GM12864 (cell line): ENCODE results near the gene HORMAD2.

ENCODE experiments used
- DNase-seq: peaks from one replicate; pipeline ENCODE4 v3.0.0-alpha.2; 2011; ENCODE audit warnings: low read depth
- H3K4me3 ChIP-seq: 2 replicates; pipeline ENCODE4 v1.5.1; 2011; ENCODE audit warnings: mild to moderate bottlenecking, low read depth, low read length, control low read depth
- TF ChIP-seq, protein P1 (sequence below): IDR thresholded peaks from 2 replicates; pipeline ENCODE4 v1.5.1; 2011; ENCODE audit warnings: low read depth, mild to moderate bottlenecking, moderate library complexity, low read length, control low read depth, inconsistent platforms; ENCODE audit errors: missing control alignments

HORMAD2 gene

DNA sequence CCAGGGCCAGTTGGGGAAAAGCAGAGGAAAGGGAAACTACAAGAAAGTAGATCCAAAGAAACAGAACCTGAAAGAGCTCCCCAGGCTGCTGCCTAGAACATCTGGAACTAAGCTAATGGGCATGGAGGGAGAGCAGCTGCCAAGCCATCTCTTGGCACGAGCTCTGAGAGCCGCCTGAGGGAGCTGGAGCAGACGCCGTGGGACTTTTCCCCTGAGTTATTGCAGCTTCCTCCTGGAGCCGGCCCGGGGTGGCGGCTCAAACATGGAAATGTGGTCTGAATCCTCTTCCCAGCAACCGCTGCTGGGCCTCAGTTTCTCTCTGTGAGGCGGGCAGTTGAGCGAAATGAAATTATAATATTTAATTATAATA, 124.5 kb downstream of the HORMAD2 start:
- TF ChIP-seq, protein P1, sequence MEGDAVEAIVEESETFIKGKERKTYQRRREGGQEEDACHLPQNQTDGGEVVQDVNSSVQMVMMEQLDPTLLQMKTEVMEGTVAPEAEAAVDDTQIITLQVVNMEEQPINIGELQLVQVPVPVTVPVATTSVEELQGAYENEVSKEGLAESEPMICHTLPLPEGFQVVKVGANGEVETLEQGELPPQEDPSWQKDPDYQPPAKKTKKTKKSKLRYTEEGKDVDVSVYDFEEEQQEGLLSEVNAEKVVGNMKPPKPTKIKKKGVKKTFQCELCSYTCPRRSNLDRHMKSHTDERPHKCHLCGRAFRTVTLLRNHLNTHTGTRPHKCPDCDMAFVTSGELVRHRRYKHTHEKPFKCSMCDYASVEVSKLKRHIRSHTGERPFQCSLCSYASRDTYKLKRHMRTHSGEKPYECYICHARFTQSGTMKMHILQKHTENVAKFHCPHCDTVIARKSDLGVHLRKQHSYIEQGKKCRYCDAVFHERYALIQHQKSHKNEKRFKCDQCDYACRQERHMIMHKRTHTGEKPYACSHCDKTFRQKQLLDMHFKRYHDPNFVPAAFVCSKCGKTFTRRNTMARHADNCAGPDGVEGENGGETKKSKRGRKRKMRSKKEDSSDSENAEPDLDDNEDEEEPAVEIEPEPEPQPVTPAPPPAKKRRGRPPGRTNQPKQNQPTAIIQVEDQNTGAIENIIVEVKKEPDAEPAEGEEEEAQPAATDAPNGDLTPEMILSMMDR, result no peak
- H3K4me3 ChIP-seq, result no peak overlapping the region
- DNase-seq, result no peak

DNA sequence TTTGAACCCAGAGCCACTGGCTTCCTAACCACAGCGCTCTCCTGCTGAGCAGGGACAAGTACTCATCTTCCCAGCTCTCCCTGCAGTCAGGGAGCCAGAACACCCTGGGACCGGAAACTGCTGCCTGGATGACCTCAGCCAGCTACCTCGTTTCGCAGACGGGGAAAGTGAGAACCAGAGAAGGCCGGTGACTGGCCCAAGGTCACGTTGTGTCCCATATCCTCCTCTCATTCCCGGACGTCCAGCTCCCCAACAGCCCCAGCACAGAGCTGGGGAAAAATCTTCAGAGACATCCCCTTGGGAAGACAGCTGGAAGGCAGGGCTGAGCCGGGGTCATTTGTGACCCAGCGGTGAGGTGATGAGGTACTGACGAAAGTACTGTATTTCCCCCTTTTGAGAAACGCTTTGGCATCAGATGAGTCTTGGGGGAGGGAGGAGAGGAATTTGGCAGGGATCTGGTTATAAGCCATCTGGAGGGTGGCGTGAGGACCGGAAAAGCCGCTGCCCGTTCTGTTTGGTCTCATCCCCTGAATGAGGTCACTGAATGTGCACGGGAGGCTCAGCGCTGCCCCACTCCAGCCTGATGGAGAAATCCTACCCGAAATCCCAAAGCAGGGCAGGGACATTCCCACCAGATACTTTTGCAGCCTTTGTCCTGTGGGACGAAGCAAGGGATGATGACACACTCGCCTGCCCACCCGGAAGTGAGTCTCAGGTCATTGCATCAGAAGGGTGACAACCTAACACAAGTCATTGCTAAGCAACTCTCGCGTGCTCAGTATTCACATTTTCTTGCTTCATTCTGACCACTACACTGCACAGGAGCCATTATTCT, 125.2 kb downstream of the HORMAD2 start:
- H3K4me3 ChIP-seq, result no peak overlapping the region
- TF ChIP-seq, protein P1, result no peak
- DNase-seq, result no peak

DNA sequence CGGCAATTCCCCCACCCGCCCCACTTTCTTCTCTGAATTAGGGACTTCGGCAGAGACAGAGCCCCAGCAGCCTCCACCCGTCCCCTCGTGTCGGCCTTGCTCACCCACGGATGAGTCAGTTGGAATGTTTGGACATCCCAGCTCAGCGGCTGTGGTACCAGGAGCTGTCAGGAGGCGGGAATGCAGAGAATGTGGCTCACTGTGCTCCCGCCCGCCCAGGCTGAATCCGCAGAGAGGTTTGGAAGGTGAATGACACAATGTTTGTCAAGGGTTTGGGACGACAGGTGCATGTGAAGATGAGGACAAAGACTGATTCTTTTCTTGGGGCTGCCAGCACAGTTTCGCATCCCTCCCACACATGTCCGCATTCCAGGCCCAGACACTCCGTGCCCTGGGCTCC, 126.7 kb downstream of the HORMAD2 start:
- H3K4me3 ChIP-seq, result no peak overlapping the region
- TF ChIP-seq, protein P1, result no peak
- DNase-seq, result no peak

DNA sequence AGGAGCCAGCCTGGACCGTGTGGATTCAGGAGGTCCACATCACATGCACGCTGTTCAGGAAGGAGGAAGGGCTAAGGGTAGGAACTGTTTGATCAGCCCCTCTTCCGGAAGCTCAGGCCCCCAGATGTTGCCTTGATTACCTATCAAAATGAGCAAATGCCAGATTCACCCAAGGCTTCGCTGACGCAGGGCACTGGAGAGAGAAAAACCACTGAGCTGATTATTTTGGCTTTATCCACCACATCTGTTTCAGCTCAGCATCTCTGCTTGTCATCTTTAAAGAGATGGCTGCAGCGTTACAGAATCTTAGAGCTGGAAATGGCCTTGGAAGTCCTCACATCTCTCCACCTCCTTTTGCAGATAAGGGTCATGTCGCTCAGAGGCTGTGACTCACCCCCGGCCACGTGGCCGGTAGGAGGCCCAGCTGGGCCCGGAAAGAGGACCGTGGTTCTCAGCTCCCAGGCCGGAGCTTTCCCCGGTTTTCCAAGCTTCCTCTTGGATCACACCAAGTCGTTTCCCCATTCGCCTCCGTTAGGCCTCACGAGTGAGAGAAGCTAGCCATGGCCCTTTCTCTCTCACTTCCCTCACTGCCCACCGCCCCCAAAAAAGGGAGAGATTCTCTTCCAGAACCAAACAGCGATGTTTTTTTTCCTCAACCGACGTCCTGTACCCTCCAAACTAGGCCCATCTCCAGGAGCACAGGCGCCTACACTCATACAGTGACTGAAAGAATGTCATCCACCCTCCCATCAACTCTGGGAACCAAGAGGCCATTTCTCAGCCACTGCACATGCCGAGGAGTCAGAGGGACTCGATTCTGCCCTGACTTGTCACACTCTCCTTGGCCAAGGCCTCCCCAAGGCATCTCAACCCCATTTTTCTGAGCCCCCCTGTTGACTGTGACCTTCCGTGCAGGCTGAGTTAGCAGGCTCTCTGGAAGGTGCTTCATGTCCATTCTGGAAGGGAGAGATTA, 128.7 kb downstream of the HORMAD2 start:
- no peak for DNase-seq
- TF ChIP-seq, protein P1, result no peak
- H3K4me3 ChIP-seq, result no peak overlapping the region

DNA sequence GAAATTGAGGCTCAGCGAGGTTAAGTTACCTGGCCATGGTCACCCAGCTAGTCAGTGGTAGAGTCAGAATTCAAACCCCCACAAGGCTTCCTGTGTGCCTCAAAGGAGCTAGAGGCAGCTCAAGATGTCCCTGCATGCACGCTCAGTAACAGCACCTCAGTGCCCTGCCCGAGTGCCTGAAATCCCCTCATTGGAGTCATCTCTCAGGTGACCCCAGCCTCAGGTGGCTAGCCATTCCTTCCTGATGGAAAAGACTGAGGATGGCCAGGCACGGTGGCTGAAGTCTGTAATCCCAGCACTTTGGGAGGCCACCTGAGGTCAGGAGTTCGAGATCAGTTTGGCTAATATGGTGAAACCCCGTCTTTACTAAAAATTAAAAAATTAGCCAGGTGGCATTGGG, 129.4 kb downstream of the HORMAD2 start:
- no peak overlapping the region for H3K4me3 ChIP-seq
- DNase-seq, result no peak
- TF ChIP-seq, protein P1, result no peak

DNA sequence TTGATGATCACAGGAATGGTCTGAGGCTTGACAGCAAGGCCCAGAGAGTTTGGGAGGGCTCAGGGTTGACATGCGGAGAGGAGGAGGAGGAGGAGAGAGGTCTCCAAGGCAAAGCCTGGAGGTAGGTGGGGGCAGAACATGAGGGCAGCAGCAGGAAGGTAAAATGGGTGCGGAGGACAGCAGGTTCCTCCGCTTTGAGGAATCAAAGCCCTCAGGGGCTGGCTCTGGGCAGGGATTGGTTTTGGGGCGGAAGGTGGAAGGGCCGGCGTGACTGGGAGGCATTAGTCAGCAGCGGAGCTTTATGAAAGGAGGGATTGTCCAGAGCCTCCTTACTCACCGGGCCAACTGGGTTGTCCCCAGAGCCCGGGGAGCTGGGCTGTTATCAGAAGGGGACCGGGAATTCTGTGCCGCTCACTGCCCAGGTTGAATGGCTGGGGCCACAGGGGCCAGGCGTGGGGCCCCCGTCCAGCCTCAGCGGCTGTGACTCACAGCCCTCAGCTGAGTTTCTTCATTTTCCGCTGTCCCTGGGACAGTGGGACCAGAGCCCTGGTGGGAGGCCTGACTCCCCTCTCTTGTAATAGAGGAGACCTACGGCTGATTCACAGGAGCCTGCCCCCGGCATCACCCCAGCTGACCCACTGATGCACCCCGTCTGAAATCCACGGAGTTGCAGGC, 130.1 kb downstream of the HORMAD2 start:
- no peak for DNase-seq
- TF ChIP-seq, protein P1, result no peak
- H3K4me3 ChIP-seq, result no peak overlapping the region
